A549 (cell line): ENCODE data around the gene NTNG1. TPM values are rescaled to one million over a fixed set of nuclear protein-coding genes. Genes with fewer than 3 reads are reported as not detected.

Experiments used
- ATAC-seq, 2 experiments: fragments of 200-7000 bp in 1 of 2; fragments of >200 bp in 1 of 2; cut with Nextera tagmentation in 1 of 2; cut with Tn5 transposase in 1 of 2; 3 replicates each; pipeline versions ENCODE4 v1.8.0 to v1.9.1; 2018 to 2020; ENCODE audit warnings: mild to moderate bottlenecking in 1 of 2, moderate library complexity in 1 of 2
- CTCF ChIA-PET: fragments of 300-600 bp; sonication (Branson Sonifier 250); formaldehyde crosslinking; extraction: SDS; loops from one replicate; lab custom pipeline; 2021; ENCODE audit warnings: antibody characterized with exemption, inconsistent platforms; lab: Yijun Ruan, JAX
- POLR2A ChIA-PET: fragments of 350-600 bp; formaldehyde crosslinking; extraction: SDS; loops from one replicate; lab custom pipeline; 2021; ENCODE audit warnings: antibody characterized with exemption, inconsistent platforms; lab: Yijun Ruan, JAX
- DNase-seq, 2 experiments: peaks; one replicate each; pipeline versions ENCODE4 v3.0.0 to v3.0.0-alpha.2; 2011 to 2016; ENCODE audit warnings: low read depth in 1 of 2, low spot score in 1 of 2
- FAIRE-seq: peaks from 2 replicates; lab custom pipeline; 2011; peaks lifted over from hg19 to GRCh38; lab: Jason Lieb, UNC
- H3K27ac ChIP-seq, 2 experiments: fragments of >200 bp; sonication (Bioruptor Twin); formaldehyde crosslinking; 3 replicates each; pipeline ENCODE4 v1.5.1; 2016 to 2017
- H3K4me1 ChIP-seq: fragments of >200 bp; sonication (Bioruptor Twin); formaldehyde crosslinking; 3 replicates; pipeline ENCODE4 v1.6.1; 2016
- H3K4me2 ChIP-seq: fragments of >200 bp; sonication (Bioruptor Twin); formaldehyde crosslinking; 3 replicates; pipeline ENCODE4 v1.6.1; 2016
- H3K4me3 ChIP-seq: fragments of >200 bp; sonication (Bioruptor Twin); formaldehyde crosslinking; 3 replicates; pipeline ENCODE4 v1.5.1; 2016
- H3K9me3 ChIP-seq: fragments of >200 bp; sonication (Bioruptor Twin); formaldehyde crosslinking; 3 replicates; pipeline ENCODE4 v1.6.1; 2016
- BHLHE40 ChIP-seq: IDR thresholded peaks from 2 replicates; pipeline ENCODE4 v1.6.1; 2012; ENCODE audit warnings: low read depth, low read length, inconsistent platforms
- CBX8 ChIP-seq: fragments of 200-600 bp; sonication (generic); IDR thresholded peaks from 2 replicates; pipeline ENCODE4 v1.6.1; 2016
- CHD2 ChIP-seq: fragments of 150-350 bp; IDR thresholded peaks from 2 replicates; pipeline ENCODE4 v1.6.1; 2014; ENCODE audit warnings: low read length; ENCODE audit not compliant: partially characterized antibody
- EHF ChIP-seq: fragments of 250-450 bp; sonication (Bioruptor Pico); IDR thresholded peaks from 2 replicates; pipeline ENCODE4 v1.5.0; 2020; ENCODE audit warnings: mild to moderate bottlenecking
- EHMT2 ChIP-seq: fragments of 200-600 bp; sonication (generic); IDR thresholded peaks from 2 replicates; pipeline ENCODE4 v1.6.1; 2016; ENCODE audit warnings: antibody characterized with exemption, low read depth, mild to moderate bottlenecking, moderate library complexity
- EP300 ChIP-seq, 2 experiments: fragments of >200 bp; sonication (Bioruptor Twin); formaldehyde crosslinking; IDR thresholded peaks; 2 replicates in 1 of 2; 3 replicates in 1 of 2; pipeline ENCODE4 v1.6.1; 2016 to 2017
- ESRRA ChIP-seq: fragments of 150-350 bp; IDR thresholded peaks from 2 replicates; pipeline ENCODE4 v1.6.1; 2014; ENCODE audit warnings: mild to moderate bottlenecking, low read length, borderline replicate concordance
- FOSL2 ChIP-seq, 2 experiments: fragments of 450-650 bp in 1 of 2; fragments of >200 bp in 1 of 2; sonication (Bioruptor Twin) in 1 of 2; formaldehyde crosslinking; IDR thresholded peaks; 2 replicates each; pipeline versions ENCODE4 v1.5.0 to v1.6.1; 2016 to 2020; ENCODE audit warnings: mild to moderate bottlenecking in 1 of 2, moderate library complexity in 1 of 2
- FOXS1 ChIP-seq: fragments of 250-450 bp; sonication (Bioruptor Pico); IDR thresholded peaks from 2 replicates; pipeline ENCODE4 v1.5.0; 2020; ENCODE audit warnings: mild to moderate bottlenecking, moderate library complexity
- HOXA7 ChIP-seq: fragments of 250-450 bp; sonication (Bioruptor Pico); IDR thresholded peaks from 2 replicates; pipeline ENCODE4 v1.5.0; 2020; ENCODE audit warnings: mild to moderate bottlenecking, moderate library complexity
- HOXB5 ChIP-seq: fragments of 250-450 bp; sonication (Bioruptor Pico); IDR thresholded peaks from 2 replicates; pipeline ENCODE4 v1.5.0; 2020; ENCODE audit warnings: mild to moderate bottlenecking, moderate library complexity
- KDM5A ChIP-seq: fragments of 200-600 bp; sonication (generic); IDR thresholded peaks from 2 replicates; pipeline ENCODE4 v1.6.1; 2016; ENCODE audit warnings: antibody characterized with exemption, mild to moderate bottlenecking
- MAFK ChIP-seq: fragments of 450-650 bp; IDR thresholded peaks from 2 replicates; pipeline ENCODE4 v1.6.1; 2014; ENCODE audit not compliant: partially characterized antibody
- MAZ ChIP-seq: fragments of 150-350 bp; IDR thresholded peaks from 2 replicates; pipeline ENCODE4 v1.6.1; 2014; ENCODE audit warnings: antibody characterized with exemption, low read depth, low read length, borderline replicate concordance
- NFE2L2 ChIP-seq: fragments of 150-350 bp; conservative IDR thresholded peaks from 2 replicates; pipeline ENCODE4 v1.6.1; 2014; ENCODE audit warnings: low read length
- NPAS2 ChIP-seq: fragments of 250-450 bp; sonication (Bioruptor Pico); IDR thresholded peaks from 2 replicates; pipeline ENCODE4 v1.8.0; 2022; ENCODE audit warnings: mild to moderate bottlenecking, moderate library complexity, borderline replicate concordance
- POLR2A ChIP-seq: IDR thresholded peaks from 2 replicates; pipeline ENCODE4 v1.6.1; 2012; ENCODE audit warnings: mild to moderate bottlenecking, low read length
- SMC3 ChIP-seq: fragments of >200 bp; sonication (Bioruptor Twin); formaldehyde crosslinking; IDR thresholded peaks from 3 replicates; pipeline ENCODE4 v1.6.1; 2018; ENCODE audit warnings: inconsistent platforms
- TFCP2L1 ChIP-seq: fragments of 250-450 bp; sonication (Bioruptor Pico); IDR thresholded peaks from 2 replicates; pipeline ENCODE4 v1.5.0; 2021; ENCODE audit warnings: mild to moderate bottlenecking
- TP53 ChIP-seq: fragments of 250-450 bp; sonication (Bioruptor Pico); IDR thresholded peaks from 2 replicates; pipeline ENCODE4 v1.5.0; 2021; ENCODE audit warnings: mild to moderate bottlenecking, moderate library complexity
- ZFP36 ChIP-seq: fragments of 450-650 bp; IDR thresholded peaks from 2 replicates; pipeline ENCODE4 v1.6.1; 2014; ENCODE audit warnings: borderline replicate concordance; ENCODE audit not compliant: partially characterized antibody
- ZSCAN20 ChIP-seq: fragments of 250-450 bp; sonication (Bioruptor Pico); IDR thresholded peaks from 2 replicates; pipeline ENCODE4 v1.8.0; 2022; ENCODE audit warnings: mild to moderate bottlenecking, moderate library complexity
- WGBS: methylation state at CpG from one replicate; pipeline ENCODE4 v1.1.6; 2017; ENCODE audit errors: missing lambda C conversion rate; 5-methylcytosine and 5-hydroxymethylcytosine counted together
- polyA plus RNA-seq, 4 experiments: library from polyadenylated mRNA; depleted of rRNA in 3 of 4; stranded (reverse); fragments of >200 nt; fragmentation: RNase III in 1 of 4; extraction: RNeasy Plus Mini Kit Qiagen cat#74134 plus additional on column Dnase treatment in 1 of 4; gene quantifications; 2 replicates in 3 of 4; 3 replicates in 1 of 4; pipeline ENCODE4 v1.2.3, GENCODE V29; 2011 to 2017
- TF ChIP-seq, protein P1 (sequence below): fragments of 200-600 bp; sonication (generic); IDR thresholded peaks from 2 replicates; pipeline ENCODE4 v1.6.1; 2016; ENCODE audit warnings: antibody characterized with exemption, mild to moderate bottlenecking, moderate library complexity
- TF ChIP-seq, protein P2 (sequence below): fragments of >200 bp; sonication (Bioruptor Twin); formaldehyde crosslinking; IDR thresholded peaks from 3 replicates; pipeline ENCODE4 v1.6.1; 2016
- TF ChIP-seq, protein P3 (sequence below): IDR thresholded peaks from 2 replicates; pipeline ENCODE4 v1.6.1; 2012

NTNG1 gene
- polyA plus RNA-seq, 2 of the 4 experiments (the other 2 are of a cell fraction), result not detected

DNA sequence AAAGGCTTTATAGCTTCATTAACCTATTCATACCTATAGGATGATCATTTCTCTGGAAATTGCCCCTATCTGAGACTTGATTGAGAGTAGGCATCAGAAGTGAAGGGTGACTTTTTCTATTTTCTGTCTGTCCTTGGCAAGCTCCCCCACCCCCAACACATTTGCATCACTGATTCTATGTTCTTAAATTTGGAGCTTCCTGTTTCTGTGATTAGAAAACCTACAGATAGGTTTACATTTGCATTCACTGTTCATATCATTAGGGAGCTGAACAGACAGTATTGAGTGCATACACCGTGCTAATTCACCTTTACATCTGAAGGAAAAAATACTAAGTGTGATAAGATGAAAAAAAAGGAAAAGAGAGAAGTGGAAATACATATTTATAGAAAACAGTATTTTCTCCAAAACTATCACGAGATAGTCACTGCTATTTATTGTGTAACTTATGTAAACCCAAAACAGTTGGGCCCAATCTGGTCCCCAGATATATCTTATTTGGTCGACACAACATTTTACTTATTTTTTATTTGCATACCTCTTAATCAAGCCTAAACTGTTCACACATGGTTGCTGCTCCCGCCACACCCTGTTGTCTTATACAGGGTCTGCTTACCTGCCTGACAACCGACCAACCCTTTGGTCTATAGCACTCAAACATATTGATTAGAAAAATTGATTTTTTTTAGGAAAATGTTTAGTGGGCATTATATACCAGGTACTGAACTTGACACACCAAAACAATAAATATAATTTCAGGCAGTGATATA is 218.8 kb downstream of the NTNG1 start:
- no peaks in the 10 kb centered on the region for H3K4me1 ChIP-seq
- no peak overlapping the region for H3K27ac ChIP-seq
- ATAC-seq, result no peak
- FAIRE-seq, result no peak
- ChIA-PET CTCF (no interaction called here), POLR2A (no interaction called here)
- 3% methylated on average over 5 of the region's 5 CpGs for WGBS
- H3K9me3 ChIP-seq, result no peaks in the 10 kb centered on the region
- DNase-seq, result no peak
- no peak overlapping the region for H3K4me3 ChIP-seq
- TF ChIP-seq EHMT2 (no peak), TP53 (CRISPR knock-in tag) (no peak), EHF (CRISPR knock-in tag) (no peak), NPAS2 (CRISPR knock-in tag) (no peak)
- TF ChIP-seq, protein P1, sequence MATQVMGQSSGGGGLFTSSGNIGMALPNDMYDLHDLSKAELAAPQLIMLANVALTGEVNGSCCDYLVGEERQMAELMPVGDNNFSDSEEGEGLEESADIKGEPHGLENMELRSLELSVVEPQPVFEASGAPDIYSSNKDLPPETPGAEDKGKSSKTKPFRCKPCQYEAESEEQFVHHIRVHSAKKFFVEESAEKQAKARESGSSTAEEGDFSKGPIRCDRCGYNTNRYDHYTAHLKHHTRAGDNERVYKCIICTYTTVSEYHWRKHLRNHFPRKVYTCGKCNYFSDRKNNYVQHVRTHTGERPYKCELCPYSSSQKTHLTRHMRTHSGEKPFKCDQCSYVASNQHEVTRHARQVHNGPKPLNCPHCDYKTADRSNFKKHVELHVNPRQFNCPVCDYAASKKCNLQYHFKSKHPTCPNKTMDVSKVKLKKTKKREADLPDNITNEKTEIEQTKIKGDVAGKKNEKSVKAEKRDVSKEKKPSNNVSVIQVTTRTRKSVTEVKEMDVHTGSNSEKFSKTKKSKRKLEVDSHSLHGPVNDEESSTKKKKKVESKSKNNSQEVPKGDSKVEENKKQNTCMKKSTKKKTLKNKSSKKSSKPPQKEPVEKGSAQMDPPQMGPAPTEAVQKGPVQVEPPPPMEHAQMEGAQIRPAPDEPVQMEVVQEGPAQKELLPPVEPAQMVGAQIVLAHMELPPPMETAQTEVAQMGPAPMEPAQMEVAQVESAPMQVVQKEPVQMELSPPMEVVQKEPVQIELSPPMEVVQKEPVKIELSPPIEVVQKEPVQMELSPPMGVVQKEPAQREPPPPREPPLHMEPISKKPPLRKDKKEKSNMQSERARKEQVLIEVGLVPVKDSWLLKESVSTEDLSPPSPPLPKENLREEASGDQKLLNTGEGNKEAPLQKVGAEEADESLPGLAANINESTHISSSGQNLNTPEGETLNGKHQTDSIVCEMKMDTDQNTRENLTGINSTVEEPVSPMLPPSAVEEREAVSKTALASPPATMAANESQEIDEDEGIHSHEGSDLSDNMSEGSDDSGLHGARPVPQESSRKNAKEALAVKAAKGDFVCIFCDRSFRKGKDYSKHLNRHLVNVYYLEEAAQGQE, result no peak
- no peak overlapping the region for H3K4me2 ChIP-seq

DNA sequence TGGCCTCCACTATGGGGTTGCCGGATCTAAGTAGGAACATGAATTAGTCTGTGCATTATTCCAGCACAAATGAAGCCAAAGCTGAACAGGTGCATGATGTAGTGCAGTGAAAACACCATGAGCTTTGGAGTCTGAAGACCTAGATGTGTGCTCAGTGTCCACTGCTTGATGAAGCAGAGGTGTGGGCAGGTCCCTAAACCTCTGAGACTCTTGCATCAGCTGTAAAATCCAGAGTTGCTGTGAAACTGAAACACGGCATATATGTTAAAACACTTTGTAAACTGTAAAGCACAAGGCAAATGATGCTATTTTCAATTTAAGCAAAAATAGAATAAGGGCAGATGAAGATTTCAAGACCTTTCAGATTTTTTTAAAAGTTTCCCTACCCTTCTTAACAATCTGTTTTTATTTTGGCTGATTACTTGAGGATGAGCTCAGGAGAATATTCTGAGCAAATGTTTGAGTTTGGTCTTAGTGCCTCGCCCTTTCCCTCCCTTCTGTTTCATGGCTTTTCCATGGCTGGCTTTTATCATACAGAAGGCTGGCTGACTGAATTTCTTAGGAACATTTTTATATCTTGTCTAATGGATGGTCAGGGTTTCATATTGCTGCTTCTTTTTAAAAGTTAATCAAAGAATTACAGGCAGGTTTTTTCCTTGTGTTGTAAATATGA is 221.8 kb downstream of the NTNG1 start:
- 1% methylated on average over 3 of the region's 3 CpGs for WGBS
- no peak for TF ChIP-seq TFCP2L1 (CRISPR knock-in tag)
- no peak for TF ChIP-seq CHD2
- no peak for TF ChIP-seq POLR2A
- no peak for TF ChIP-seq KDM5A
- no peak for TF ChIP-seq FOXS1
- TF ChIP-seq ZSCAN20 (CRISPR knock-in tag), result no peak
- POLR2A ChIA-PET, result no interaction called here
- DNase-seq (no peak), FAIRE-seq (no peak), ATAC-seq (no peak)
- Histone ChIP-seq H3K4me1 (no peaks in the 10 kb centered on the region), H3K4me2 (no peak overlapping the region), H3K4me3 (no peak overlapping the region), H3K9me3 (no peaks in the 10 kb centered on the region), H3K27ac (no peak overlapping the region)
- CTCF ChIA-PET, result no interaction called here

DNA sequence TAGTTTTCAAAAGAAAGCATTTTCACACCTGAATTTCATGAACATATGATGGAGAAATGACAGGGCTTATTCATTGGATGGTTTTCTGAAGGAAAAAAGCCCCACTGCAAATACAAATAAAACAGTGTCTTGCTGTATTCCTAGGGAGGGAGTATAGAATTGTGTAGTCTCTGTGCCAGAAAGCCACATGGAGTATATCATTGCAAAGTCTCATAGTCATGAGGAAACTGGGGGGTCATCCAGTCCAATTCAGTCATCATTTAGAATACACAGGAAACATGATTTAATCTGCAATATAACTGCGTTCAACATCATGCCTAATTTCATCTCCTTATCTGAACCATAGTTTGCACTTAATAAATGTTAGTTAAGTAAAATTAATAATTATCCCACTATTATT is 222.3 kb downstream of the NTNG1 start:
- WGBS, result 0% methylated on average over 1 of the region's 1 CpG
- POLR2A ChIA-PET, result no interaction called here
- no peaks in the 10 kb centered on the region for H3K9me3 ChIP-seq
- H3K4me3 ChIP-seq, result no peak overlapping the region
- H3K4me1 ChIP-seq, result no peaks in the 10 kb centered on the region
- no peak for ATAC-seq
- TF ChIP-seq BHLHE40, result no peak
- no peak for TF ChIP-seq KDM5A
- no peak for TF ChIP-seq FOSL2 (IDR thresholded peaks at IDR 0.05)
- TF ChIP-seq FOSL2 (CRISPR knock-in tag; IDR thresholded peaks at IDR 0.05), result no peak
- TF ChIP-seq, protein P2, sequence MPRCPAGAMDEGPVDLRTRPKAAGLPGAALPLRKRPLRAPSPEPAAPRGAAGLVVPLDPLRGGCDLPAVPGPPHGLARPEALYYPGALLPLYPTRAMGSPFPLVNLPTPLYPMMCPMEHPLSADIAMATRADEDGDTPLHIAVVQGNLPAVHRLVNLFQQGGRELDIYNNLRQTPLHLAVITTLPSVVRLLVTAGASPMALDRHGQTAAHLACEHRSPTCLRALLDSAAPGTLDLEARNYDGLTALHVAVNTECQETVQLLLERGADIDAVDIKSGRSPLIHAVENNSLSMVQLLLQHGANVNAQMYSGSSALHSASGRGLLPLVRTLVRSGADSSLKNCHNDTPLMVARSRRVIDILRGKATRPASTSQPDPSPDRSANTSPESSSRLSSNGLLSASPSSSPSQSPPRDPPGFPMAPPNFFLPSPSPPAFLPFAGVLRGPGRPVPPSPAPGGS, result no peak
- no peak for TF ChIP-seq SMC3
- no peak for TF ChIP-seq HOXB5 (CRISPR knock-in tag)
- TF ChIP-seq FOXS1, result no peak
- no peak for TF ChIP-seq MAZ
- no peak for TF ChIP-seq CBX8
- TF ChIP-seq MAFK, result no peak
- TF ChIP-seq NFE2L2, result no peak
- no peak for TF ChIP-seq ZSCAN20 (CRISPR knock-in tag)
- TF ChIP-seq, protein P3, sequence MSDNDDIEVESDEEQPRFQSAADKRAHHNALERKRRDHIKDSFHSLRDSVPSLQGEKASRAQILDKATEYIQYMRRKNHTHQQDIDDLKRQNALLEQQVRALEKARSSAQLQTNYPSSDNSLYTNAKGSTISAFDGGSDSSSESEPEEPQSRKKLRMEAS, result no peak
- TF ChIP-seq EP300 (IDR thresholded peaks at IDR 0.05), result no peak
- TF ChIP-seq ESRRA, result no peak
- TF ChIP-seq EHMT2, result no peak
- TF ChIP-seq ZFP36, result no peak
- no peak for TF ChIP-seq HOXA7 (CRISPR knock-in tag)
- TF ChIP-seq, all 56 proteins: peak for 0
- Histone ChIP-seq H3K4me2 (no peak overlapping the region), H3K27ac (no peak overlapping the region)
- DNase-seq, result no peak
- FAIRE-seq, result no peak
- CTCF ChIA-PET, result no interaction called here
